Measurements from ENCODE around the gene BACH2.

GRCh38 chr6:90247262-90247661, 49.4 kb downstream of the BACH2 start:
- no peak for TF ChIP-seq EZH2phosphoT487 (IDR thresholded peaks at IDR 0.05; ENCODE audit: insufficient read depth, low read depth)
- no peak for TF ChIP-seq EZH2 (IDR thresholded peaks at IDR 0.05; ENCODE audit: insufficient read depth, poor library complexity, severe bottlenecking)

Data from GM23248 (cell line).